ENCODE results near the gene DPCD.

Gene DPCD

GRCh38 chr10:101587725-101588653 is at the start of gene DPCD, which contains the start of gene POLL:
DPCD (plus strand) TSS chr10:101588321; CDS start chr10:101588337, 16 bp downstream.
POLL (minus strand) TSS chr10:101588257; CDS start chr10:101587360, 897 bp downstream.
- peak; percentile 92 for DNase-seq

- no peak for DNase-seq
Measured at GRCh38 chr10:101538446-101538845, 49.7 kb upstream of the DPCD start.

GRCh38 chr10:101545898-101546297 is 42.2 kb upstream of the DPCD start:
- no peak for DNase-seq

GRCh38 chr10:101550965-101551364 is 37.2 kb upstream of the DPCD start:
- DNase-seq, result no peak

DNA sequence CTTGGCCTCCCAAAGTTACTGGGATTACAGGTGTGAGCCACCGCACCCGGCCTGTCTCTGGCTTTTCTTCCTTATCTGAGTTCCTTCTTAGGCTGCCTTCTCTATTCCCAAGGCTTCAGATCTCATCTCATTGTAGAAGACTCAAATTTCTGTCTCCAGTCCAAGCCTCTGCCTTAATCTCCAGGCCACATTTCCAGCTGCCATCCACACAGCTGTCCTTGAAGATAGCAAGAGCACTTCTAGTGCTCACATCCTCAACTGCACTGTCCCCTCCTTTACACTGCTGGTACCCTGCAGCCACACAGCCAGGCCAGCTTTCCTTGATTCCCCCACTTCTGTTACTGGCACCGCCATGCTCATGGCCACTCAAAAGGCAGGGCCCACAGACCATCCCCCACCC is 35.7 kb upstream of the DPCD start:
- no peak for DNase-seq

DNA sequence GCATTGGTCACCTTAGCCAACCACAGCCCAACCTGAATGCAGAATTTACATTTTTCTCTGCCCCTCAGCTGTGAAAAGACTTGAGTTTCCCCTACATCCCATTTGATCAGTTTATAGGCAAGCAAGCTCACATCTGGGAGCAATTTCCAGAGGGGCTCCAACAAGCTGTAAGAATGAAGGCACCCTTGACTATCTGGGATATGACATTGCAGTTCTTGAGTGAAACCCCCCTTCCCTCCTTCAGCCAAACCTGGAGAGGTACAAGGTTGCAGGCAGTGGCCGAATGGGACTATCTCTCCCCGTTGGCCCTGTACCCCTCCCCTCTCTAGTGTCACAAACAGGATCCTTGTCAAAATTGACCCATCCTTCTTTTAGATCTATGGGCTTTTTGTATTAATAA is 30.6 kb upstream of the DPCD start:
- no peak for DNase-seq

DNA sequence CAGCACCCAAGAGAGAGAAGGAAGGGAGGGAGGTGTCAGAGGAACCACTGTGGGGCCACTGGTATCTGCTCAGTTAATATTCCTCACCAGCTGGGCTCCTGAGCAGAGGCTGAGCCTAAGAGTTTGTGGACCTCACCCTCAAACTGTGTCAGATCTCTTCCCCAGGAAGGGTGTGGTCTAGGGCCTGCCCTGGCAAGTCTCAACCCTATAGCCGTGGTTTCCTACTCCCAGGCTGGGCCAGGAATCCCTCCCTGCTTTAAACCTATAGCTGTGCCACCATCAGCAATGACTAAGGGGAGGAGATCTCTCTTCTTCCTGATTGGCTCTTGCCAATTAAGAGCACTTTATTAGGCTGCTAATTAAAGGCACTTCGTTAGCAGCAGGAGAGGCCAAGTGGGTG is 29.9 kb upstream of the DPCD start:
- DNase-seq, result no peak

GRCh38 chr10:101558671-101559595 is 29.2 kb upstream of the DPCD start:
- no peak for DNase-seq

DNA sequence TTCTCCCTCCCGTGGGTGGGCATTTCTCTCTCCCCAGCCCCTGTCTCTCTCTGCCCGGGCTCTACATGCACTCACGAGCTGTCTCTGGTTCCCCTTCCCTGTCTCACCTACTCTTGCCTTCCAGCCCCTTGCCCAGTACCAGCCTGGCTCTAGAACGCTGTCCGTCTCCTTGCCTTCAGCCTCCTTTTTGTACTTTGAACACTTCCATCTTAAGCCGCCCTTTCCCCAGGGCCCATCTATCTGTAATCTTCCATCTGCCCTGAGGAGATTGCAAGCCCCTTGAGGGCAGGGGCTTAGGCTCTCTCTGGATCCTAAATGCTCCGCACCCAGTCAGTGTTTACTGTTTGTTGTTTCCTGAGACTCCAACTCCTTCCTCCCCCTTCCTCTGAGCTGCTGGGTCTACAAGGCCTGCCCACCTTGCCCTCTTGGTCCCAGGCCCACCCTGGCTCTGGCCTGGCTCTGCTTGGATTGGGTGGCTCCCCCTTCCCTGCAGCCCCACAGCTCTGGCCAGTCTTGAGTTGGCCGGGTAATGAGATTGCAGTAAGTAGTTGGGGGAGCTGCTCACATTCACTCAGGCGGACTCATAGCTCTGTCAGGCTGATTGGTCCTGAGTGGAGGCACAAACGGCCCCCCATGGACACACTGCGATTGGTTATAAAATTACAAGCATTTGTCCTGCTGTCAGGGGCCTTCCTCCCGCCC is 28.4 kb upstream of the DPCD start:
- DNase-seq, result no peak

GRCh38 chr10:101560298-101561067 is 27.6 kb upstream of the DPCD start:
- no peak for DNase-seq

GRCh38 chr10:101561068-101561915 is 26.8 kb upstream of the DPCD start:
- no peak for DNase-seq

GRCh38 chr10:101562231-101562630 is 25.9 kb upstream of the DPCD start:
- no peak for DNase-seq

DNA sequence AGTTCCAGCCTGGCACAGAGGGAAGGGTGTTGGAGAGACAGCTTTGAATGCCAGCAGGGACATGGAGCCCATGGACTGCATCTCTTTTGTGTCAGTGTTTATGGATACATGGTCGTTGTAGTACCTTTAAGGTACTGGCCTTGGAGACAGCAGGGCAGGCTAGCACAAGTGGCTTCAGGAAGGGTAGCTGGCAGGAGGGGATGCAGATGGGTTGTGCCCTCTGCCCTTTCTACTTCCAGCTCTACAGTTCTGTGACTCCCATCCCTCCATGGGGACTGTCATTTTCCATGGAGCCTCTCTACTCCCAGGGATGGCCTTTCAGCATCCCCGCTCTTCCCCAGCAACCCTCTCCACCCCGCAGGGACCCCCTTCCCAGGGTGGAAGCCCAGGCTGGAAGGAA is 25.1 kb upstream of the DPCD start:
- no peak for DNase-seq

- no peak for DNase-seq
Measured at GRCh38 chr10:101563497-101564040, 24.6 kb upstream of the DPCD start.

DNA sequence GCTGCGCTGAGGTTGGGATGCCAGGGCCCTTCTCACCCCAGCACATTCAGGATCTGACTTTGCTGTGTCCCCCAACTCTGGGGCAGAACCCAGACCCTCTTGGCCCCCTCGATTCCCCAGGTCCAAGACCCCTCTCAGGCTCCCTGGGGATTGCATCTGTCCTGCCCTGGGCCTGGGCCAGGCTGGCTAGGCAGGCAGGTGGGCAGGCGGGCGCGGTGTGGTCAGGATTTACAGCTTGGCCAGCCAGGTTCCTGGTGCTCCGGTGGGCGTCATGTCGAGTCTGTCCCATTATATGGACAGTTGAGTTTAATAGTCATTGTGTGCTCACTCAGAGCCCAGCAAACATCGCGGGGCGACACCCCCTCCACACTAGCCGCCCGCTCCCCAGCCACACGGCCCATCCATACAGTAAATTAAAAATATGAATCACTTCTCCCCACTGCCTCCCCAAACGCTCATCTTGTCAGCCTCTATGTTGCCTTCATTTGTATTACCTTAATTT is 23.6 kb upstream of the DPCD start:
- no peak for DNase-seq

DNA sequence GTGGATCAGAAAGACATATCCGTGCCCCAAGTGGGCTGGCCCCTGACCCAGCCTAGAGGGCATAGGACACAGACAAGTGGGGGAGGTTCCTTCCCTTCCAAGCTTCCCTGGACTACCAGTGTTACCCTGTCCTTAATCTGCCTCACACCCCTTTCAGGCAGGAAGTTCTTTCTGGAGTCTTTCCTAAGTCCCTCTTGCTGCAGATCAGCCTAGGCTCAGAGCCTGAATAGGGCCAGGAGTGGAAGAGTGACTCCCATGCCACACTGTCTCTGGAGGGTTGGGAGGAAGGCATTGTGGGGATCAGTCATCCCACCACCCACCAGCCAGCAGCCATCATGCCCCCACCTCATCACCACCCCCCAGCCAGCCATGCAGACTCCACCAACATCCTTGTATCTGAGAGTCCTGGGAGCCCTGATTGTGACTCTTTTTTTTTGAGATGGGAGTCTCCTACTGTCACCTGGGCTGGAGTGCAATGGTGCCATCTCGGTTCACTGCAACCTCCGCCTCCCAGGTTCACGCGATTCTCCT is 22.7 kb upstream of the DPCD start:
- no peak for DNase-seq

- no peak for DNase-seq
Measured at GRCh38 chr10:101565936-101566332, 22.2 kb upstream of the DPCD start.

DNA sequence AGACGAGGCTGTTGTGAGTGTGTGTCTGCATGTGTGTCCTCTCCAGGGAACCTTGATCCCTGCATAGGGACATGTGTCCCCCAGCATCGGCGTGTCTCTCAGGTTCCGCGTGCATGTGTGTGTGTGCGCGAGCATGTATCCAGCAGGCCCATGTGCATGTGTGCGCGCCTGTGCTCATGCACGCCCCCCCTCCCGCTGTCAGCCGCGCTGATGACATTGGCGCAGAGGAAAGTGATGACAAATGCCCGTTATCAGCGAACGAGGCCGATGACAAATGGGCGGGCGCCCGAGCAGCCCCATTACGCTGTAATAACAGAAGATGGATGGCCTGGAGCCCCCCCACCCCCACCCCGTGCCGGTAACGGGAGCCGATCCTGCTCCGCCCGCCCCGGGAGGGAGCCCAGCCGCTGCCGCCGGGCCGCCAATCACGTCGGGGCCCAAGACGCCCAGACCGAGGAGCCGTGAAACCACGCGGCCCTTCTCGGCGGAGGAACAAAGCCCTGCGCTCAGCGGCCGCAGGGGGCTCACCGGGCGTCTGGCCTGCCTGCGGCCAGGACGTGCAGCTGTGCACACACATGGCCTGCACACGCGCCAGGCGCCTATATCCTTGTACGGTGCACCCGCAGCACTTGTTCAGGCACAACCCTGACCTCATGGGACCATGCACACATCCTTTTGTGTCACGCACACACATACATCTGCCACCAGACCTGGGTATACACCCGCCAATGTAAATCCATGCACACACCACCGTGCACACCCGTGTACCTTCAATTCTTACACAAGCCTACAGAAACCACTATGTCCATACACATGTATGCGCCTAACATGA is 21.6 kb upstream of the DPCD start:
- DNase-seq, result no peak

Measured in activated CD4-positive, CD25-positive, alpha-beta regulatory T cell treated with anti-CD3 and anti-CD28 coated beads, Interleukin-2, amount 50 U/mL, for 72 hours (primary cell).